Stimulated activated CD8-positive, alpha-beta memory T cell treated with anti-CD3 and anti-CD28 coated beads, Interleukin-15, amount 100 ng/mL, for 1 hour (primary cell): ENCODE data around the gene NTRK1.
"Not testable (repeated sequence)": the region's sequence is repeated elsewhere in the genome, so short reads cannot be mapped to it uniquely, and the experiment has no call there.

ENCODE experiments used
- DNase-seq: peaks from one replicate; pipeline ENCODE4 v3.0.0-alpha.2; 2020; ENCODE audit warnings: low read depth

NTRK1 gene

GRCh38 chr1:156913809-156914387 lies 53.2 kb downstream of the NTRK1 start:
- DNase-seq: no peak

GRCh38 chr1:156914440-156914856 lies 53.8 kb downstream of the NTRK1 start:
- no peak for DNase-seq

- peak; percentile 27 for DNase-seq
Observed at GRCh38 chr1:156920233-156921052, 59.8 kb downstream of the NTRK1 start, which contains the start of gene LRRC71. TSS of gene LRRC71 (plus strand) at chr1:156920632. CDS start at chr1:156920804, 172 bp downstream.

- no peak for DNase-seq
Observed at GRCh38 chr1:156921053-156921529, 60.4 kb downstream of the NTRK1 start.

GRCh38 chr1:156922986-156923669 lies 62.5 kb downstream of the NTRK1 start:
- DNase-seq: no peak

- no peak for DNase-seq
Observed at GRCh38 chr1:156923670-156924477, 63.2 kb downstream of the NTRK1 start.

GRCh38 chr1:156924478-156925153 lies 64.0 kb downstream of the NTRK1 start:
- no peak for DNase-seq

- DNase-seq: no peak
Observed at GRCh38 chr1:156925154-156926010, 64.7 kb downstream of the NTRK1 start.

- DNase-seq: no peak
Observed at GRCh38 chr1:156926175-156926574, 65.5 kb downstream of the NTRK1 start.

GRCh38 chr1:156926695-156927094 lies 66.0 kb downstream of the NTRK1 start:
- DNase-seq: not testable (repeated sequence)

GRCh38 chr1:156927215-156928042 lies 66.8 kb downstream of the NTRK1 start:
- peak; percentile 24 for DNase-seq

- no peak for DNase-seq
Observed at GRCh38 chr1:156928043-156928602, 67.5 kb downstream of the NTRK1 start.

GRCh38 chr1:156929596-156930238 lies 69.1 kb downstream of the NTRK1 start:
- no peak for DNase-seq

- DNase-seq: no peak
Observed at GRCh38 chr1:156930483-156930882, 69.8 kb downstream of the NTRK1 start.
